ENCODE results near the gene SLC23A2.

GRCh38 chr20:4998160-4998651 is 3.1 kb downstream of the SLC23A2 start:
- TF ChIP-seq ZNF274 (IDR thresholded peaks at IDR 0.05; ENCODE audit: low read depth, low read length) (no peak), YY1 (IDR thresholded peaks at IDR 0.05; ENCODE audit: insufficient read depth, insufficient read length) (no peak), SUZ12 (IDR thresholded peaks at IDR 0.05; ENCODE audit: extremely low read depth, insufficient read depth, insufficient read length) (no peak)

All from NT2/D1 (cell line).